SK-N-SH (cell line): ENCODE data around the gene CPEB4. TPM values are rescaled to one million over a fixed set of nuclear protein-coding genes. Genes with fewer than 3 reads are reported as not detected.

ENCODE experiments used
- CTCF ChIA-PET: fragments of 300-600, 350-600 bp; formaldehyde crosslinking; extraction: SDS; loops from one replicate; lab custom pipeline; 2021; lab: Yijun Ruan, JAX
- POLR2A ChIA-PET: fragments of 350-600 bp; sonication (Branson Sonifier 250); formaldehyde crosslinking; extraction: SDS; loops from one replicate; lab custom pipeline; 2020; ENCODE audit warnings: antibody characterized with exemption, inconsistent platforms; lab: Yijun Ruan, JAX
- DNase-seq: peaks from one replicate; pipeline ENCODE4 v3.0.0; 2012
- H2AFZ ChIP-seq: fragments of 200-600 bp; sonication (generic); 2 replicates; pipeline ENCODE4 v1.8.1; 2016; ENCODE audit warnings: antibody characterized with exemption, mild to moderate bottlenecking, low read depth
- H3F3A ChIP-seq: fragments of 200-600 bp; sonication (generic); replicated peaks from 2 replicates; pipeline ENCODE3; 2016; ENCODE audit warnings: antibody characterized with exemption, mild to moderate bottlenecking; ENCODE audit not compliant: insufficient read depth
- H3K27ac ChIP-seq, 2 experiments: fragments of 200-500 bp in 1 of 2; fragments of 200-600 bp in 1 of 2; sonication (Bioruptor generic) in 1 of 2; sonication (generic), shearing (Covaris generic) in 1 of 2; 2 replicates each; pipeline versions ENCODE4 v1.5.1 to v1.6.1; 2014 to 2016; ENCODE audit warnings: low read depth in 2 of 2, inconsistent platforms in 1 of 2, low read length in 1 of 2, mild to moderate bottlenecking in 1 of 2, mixed read lengths in 1 of 2
- H3K27me3 ChIP-seq: fragments of 200-600 bp; sonication (generic), shearing (Covaris generic); 2 replicates; pipeline ENCODE4 v1.6.1; 2016; ENCODE audit warnings: mixed run types; ENCODE audit not compliant: insufficient read depth
- H3K36me3 ChIP-seq, 2 experiments: fragments of 200-500 bp in 1 of 2; fragments of 200-600 bp in 1 of 2; sonication (Bioruptor generic) in 1 of 2; sonication (generic) in 1 of 2; replicated peaks in 1 of 2; 2 replicates each; pipeline versions ENCODE3 to v1.5.1; 2014 to 2016; ENCODE audit warnings: low read length in 1 of 2, mild to moderate bottlenecking in 1 of 2; ENCODE audit not compliant: insufficient read depth in 2 of 2, control insufficient read depth in 1 of 2
- H3K4me1 ChIP-seq, 2 experiments: fragments of 200-500 bp in 1 of 2; fragments of 200-600 bp in 1 of 2; sonication (Bioruptor generic) in 1 of 2; sonication (generic), shearing (Covaris generic) in 1 of 2; 2 replicates each; pipeline versions ENCODE4 v1.5.1 to v1.6.1; 2014 to 2016; ENCODE audit warnings: low read depth in 1 of 2, low read length in 1 of 2, mixed run types in 1 of 2; ENCODE audit not compliant: insufficient read depth in 2 of 2, control insufficient read depth in 1 of 2
- H3K4me2 ChIP-seq: fragments of 200-600 bp; sonication (generic), shearing (Covaris generic); 2 replicates; pipeline ENCODE4 v1.6.1; 2017; ENCODE audit warnings: mixed run types
- H3K4me3 ChIP-seq, 2 experiments: fragments of 200-500 bp in 1 of 2; fragments of 200-600 bp in 1 of 2; sonication (Bioruptor generic) in 1 of 2; sonication (generic), shearing (Covaris generic) in 1 of 2; 2 replicates each; pipeline versions ENCODE4 v1.5.1 to v1.8.1; 2014 to 2016; ENCODE audit warnings: low read depth in 2 of 2, inconsistent platforms in 1 of 2, low read length in 1 of 2, mild to moderate bottlenecking in 1 of 2, mixed read lengths in 1 of 2, moderate library complexity in 1 of 2
- H3K79me2 ChIP-seq: fragments of 200-600 bp; sonication (generic); 2 replicates; pipeline ENCODE4 v1.8.1; 2017; ENCODE audit warnings: mild to moderate bottlenecking; ENCODE audit not compliant: insufficient read depth
- H3K9ac ChIP-seq: fragments of 200-600 bp; sonication (generic); 2 replicates; pipeline ENCODE4 v1.6.1; 2017; ENCODE audit warnings: mixed run types
- H3K9me2 ChIP-seq: fragments of 200-600 bp; sonication (generic); 2 replicates; pipeline ENCODE4 v1.6.1; 2017; ENCODE audit warnings: mixed run types
- H3K9me3 ChIP-seq: fragments of 200-600 bp; sonication (generic); 2 replicates; pipeline ENCODE4 v1.6.1; 2017; ENCODE audit warnings: mixed run types, mild to moderate bottlenecking, moderate library complexity
- H4K20me1 ChIP-seq: fragments of 200-600 bp; sonication (generic); 2 replicates; pipeline ENCODE4 v1.6.1; 2017; ENCODE audit warnings: mild to moderate bottlenecking, mixed run types; ENCODE audit not compliant: insufficient read depth
- CHD2 ChIP-seq: fragments of 150-350 bp; IDR thresholded peaks from 2 replicates; pipeline ENCODE4 v1.6.1; 2018; ENCODE audit warnings: low read length; ENCODE audit not compliant: partially characterized antibody
- CTCF ChIP-seq: fragments of 200-600 bp; sonication (generic); IDR thresholded peaks from 2 replicates; pipeline ENCODE4 v1.6.1; 2017; ENCODE audit warnings: antibody characterized with exemption, mild to moderate bottlenecking, moderate library complexity
- EP300 ChIP-seq, 2 experiments: IDR thresholded peaks; 2 replicates each; pipeline versions ENCODE4 v1.4.0 to v1.6.1; 2012; ENCODE audit warnings: borderline replicate concordance in 1 of 2, low read depth in 1 of 2, low read length in 1 of 2
- EZH2phosphoT487 ChIP-seq: fragments of 200-600 bp; sonication (generic); IDR thresholded peaks from 2 replicates; pipeline ENCODE4 v1.6.1; 2017; ENCODE audit warnings: low read depth, mixed run types, mild to moderate bottlenecking, antibody characterized with exemption, moderate library complexity, borderline replicate concordance
- FOXJ3 ChIP-seq: sonication (generic); formaldehyde crosslinking; IDR thresholded peaks from 2 replicates; pipeline ENCODE4 v1.5.1; 2020; ENCODE audit warnings: mild to moderate bottlenecking, missing genetic modification reagents
- GABPA ChIP-seq: IDR thresholded peaks from 2 replicates; pipeline ENCODE4 v1.4.0; 2012; ENCODE audit warnings: low read depth, mild to moderate bottlenecking
- GATA2 ChIP-seq: sonication (generic); formaldehyde crosslinking; IDR thresholded peaks from 2 replicates; pipeline ENCODE4 v1.5.0; 2020; ENCODE audit warnings: mild to moderate bottlenecking, missing genetic modification reagents
- JUND ChIP-seq: IDR thresholded peaks from 2 replicates; pipeline ENCODE4 v1.4.0; 2012
- MXI1 ChIP-seq: IDR thresholded peaks from 2 replicates; pipeline ENCODE4 v1.6.1; 2012; ENCODE audit warnings: mild to moderate bottlenecking, low read depth, low read length, improper control_type of control experiment
- NFIC ChIP-seq: IDR thresholded peaks from 2 replicates; pipeline ENCODE4 v1.4.0; 2012; ENCODE audit warnings: borderline replicate concordance
- NRF1 ChIP-seq: IDR thresholded peaks from 2 replicates; pipeline ENCODE4 v1.6.1; 2012; ENCODE audit warnings: low read depth, mild to moderate bottlenecking, low read length
- RCOR1 ChIP-seq: fragments of 150-350 bp; IDR thresholded peaks from 2 replicates; pipeline ENCODE4 v1.6.1; 2017; ENCODE audit warnings: antibody characterized with exemption, low read length
- SIN3A ChIP-seq: IDR thresholded peaks from 2 replicates; pipeline ENCODE4 v1.6.1; 2012; ENCODE audit warnings: low read depth, mild to moderate bottlenecking, low read length, moderate library complexity, borderline replicate concordance
- SMC3 ChIP-seq: IDR thresholded peaks from 2 replicates; pipeline ENCODE4 v1.6.1; 2012; ENCODE audit warnings: low read depth, low read length, improper control_type of control experiment
- TAF1 ChIP-seq: IDR thresholded peaks from 2 replicates; pipeline ENCODE4 v1.6.1; 2012; ENCODE audit warnings: low read depth, mild to moderate bottlenecking, low read length, moderate library complexity, borderline replicate concordance
- TCF12 ChIP-seq: IDR thresholded peaks from 2 replicates; pipeline ENCODE4 v1.4.0; 2012
- USF1 ChIP-seq: IDR thresholded peaks from 2 replicates; pipeline ENCODE4 v1.4.0; 2012; ENCODE audit warnings: low read depth, borderline replicate concordance
- WGBS: methylation state at CpG from one replicate; pipeline ENCODE4 v1.1.6; 2017; ENCODE audit warnings: low lambda C conversion rate; 5-methylcytosine and 5-hydroxymethylcytosine counted together
- polyA plus RNA-seq, 3 experiments: library from polyadenylated mRNA; depleted of rRNA; stranded (reverse); fragments of >200 nt; gene quantifications; 2 replicates each; pipeline ENCODE4 v1.2.3, GENCODE V29; 2012

Gene CPEB4
- polyA plus RNA-seq, 1 of the 3 experiments (the other 2 are of a cell fraction): 6.8 TPM

DNA sequence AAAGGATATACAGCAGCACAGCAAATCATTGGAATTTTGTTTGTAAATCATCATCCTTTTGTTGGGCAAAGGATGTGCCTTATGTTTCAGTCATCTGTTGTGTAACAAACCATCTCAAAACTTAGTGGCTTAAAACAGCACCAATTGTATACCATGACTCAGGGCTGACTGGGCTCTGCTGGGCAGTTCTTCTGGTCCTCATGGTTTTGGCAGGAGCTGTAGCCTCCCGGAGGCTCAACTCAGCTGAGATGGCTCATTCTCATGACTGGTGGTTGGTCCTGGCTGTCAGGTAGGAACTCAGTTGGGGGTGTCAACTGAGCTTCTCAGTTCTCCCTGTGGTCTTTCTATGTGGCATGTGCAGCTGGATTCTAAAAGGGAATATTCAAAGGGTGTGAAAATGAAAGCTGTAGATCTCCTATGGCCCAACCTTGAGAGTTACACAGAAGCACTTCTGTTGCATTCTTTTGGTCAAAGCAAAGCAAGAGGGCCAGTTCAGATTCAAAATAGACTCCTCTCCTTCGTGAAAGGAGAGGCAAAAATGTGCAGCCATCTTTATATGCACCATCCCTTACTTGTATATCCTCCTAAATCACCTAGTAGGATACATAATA is 39.1 kb upstream of the CPEB4 start:
- H4K20me1 ChIP-seq: no peaks in the 10 kb centered on the region
- ChIA-PET POLR2A (no interaction called here), CTCF (no interaction called here)
- H3K9me2 ChIP-seq: no peaks in the 10 kb centered on the region
- H2AFZ ChIP-seq: no peak overlapping the region
- H3K9ac ChIP-seq: no peak overlapping the region
- DNase-seq: no peak
- H3K4me2 ChIP-seq: no peak overlapping the region
- peaks cover 0 to 5% of the 10 kb centered on the region in 2 experiments; a peak in 1 of 4 replicates for H3K4me1 ChIP-seq
- H3K4me3 ChIP-seq: no peak overlapping the region
- H3F3A ChIP-seq: no peaks in the 10 kb centered on the region
- no peaks in the 10 kb centered on the region for H3K79me2 ChIP-seq
- no peak for TF ChIP-seq TAF1
- no peak for TF ChIP-seq EZH2phosphoT487
- TF ChIP-seq NRF1: no peak
- TF ChIP-seq TCF12: no peak
- TF ChIP-seq EP300 (IDR thresholded peaks at IDR 0.05; ENCODE audit: borderline replicate concordance in 1 of 2, low read depth in 1 of 2, low read length in 1 of 2): no peak
- no peak for TF ChIP-seq CHD2
- no peak for TF ChIP-seq SMC3
- TF ChIP-seq CTCF: no peak
- TF ChIP-seq RCOR1: no peak
- no peak for TF ChIP-seq USF1
- TF ChIP-seq GATA2 (CRISPR knock-in tag): no peak
- TF ChIP-seq GABPA: no peak
- TF ChIP-seq MXI1: no peak
- H3K9me3 ChIP-seq: no peaks in the 10 kb centered on the region
- WGBS: 23% methylated on average over 2 of the region's 2 CpGs
- no peak overlapping the region for H3K27ac ChIP-seq
- no peaks in the 10 kb centered on the region for H3K36me3 ChIP-seq
- no peaks in the 10 kb centered on the region for H3K27me3 ChIP-seq

DNA sequence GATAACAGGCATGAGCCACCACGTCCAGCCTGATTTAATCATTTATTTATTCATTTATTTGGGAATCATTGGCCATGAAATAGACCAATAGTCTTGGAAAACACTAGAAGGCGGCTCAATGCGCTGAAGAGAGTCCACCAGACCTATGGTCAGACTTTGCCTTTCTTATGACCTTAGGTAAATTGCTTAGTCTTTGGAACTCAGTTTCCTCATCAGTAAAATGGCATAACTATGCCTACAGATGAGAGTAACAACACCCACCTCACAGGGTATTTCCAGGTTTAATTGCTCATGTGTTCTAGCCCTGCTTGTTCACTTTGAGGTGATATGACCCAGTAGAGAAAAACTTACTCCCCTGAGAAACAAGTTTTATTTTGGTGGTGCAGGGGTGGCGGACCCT is 38.2 kb upstream of the CPEB4 start:
- TF ChIP-seq SIN3A: no peak
- TF ChIP-seq MXI1: no peak
- no peak for TF ChIP-seq JUND
- no peak for TF ChIP-seq FOXJ3
- TF ChIP-seq NFIC: no peak
- no peaks in the 10 kb centered on the region for H3K9me3 ChIP-seq
- no peaks in the 10 kb centered on the region for H3K36me3 ChIP-seq
- no peak overlapping the region for H3K27ac ChIP-seq
- no peaks in the 10 kb centered on the region for H3K79me2 ChIP-seq
- no peak for DNase-seq
- no peak overlapping the region for H2AFZ ChIP-seq
- H4K20me1 ChIP-seq: no peaks in the 10 kb centered on the region
- ChIA-PET CTCF (no interaction called here), POLR2A (no interaction called here)
- no peak overlapping the region for H3K9ac ChIP-seq
- no peaks in the 10 kb centered on the region for H3K9me2 ChIP-seq
- H3K4me1 ChIP-seq: peaks cover 0 to 5% of the 10 kb centered on the region in 2 experiments; a peak in 1 of 4 replicates
- no peaks in the 10 kb centered on the region for H3F3A ChIP-seq
- 57% methylated on average over 4 of the region's 4 CpGs for WGBS
- no peaks in the 10 kb centered on the region for H3K27me3 ChIP-seq
- H3K4me2 ChIP-seq: no peak overlapping the region
- no peak overlapping the region for H3K4me3 ChIP-seq
